Loucy (cell line): Measurements from ENCODE around the gene HYAL4.

ENCODE experiments used
- H2AFZ ChIP-seq: fragments of 200-600 bp; sonication (generic); 2 replicates; pipeline ENCODE4 v1.6.0; 2016; ENCODE audit warnings: antibody characterized with exemption, mild to moderate bottlenecking, low read length, moderate library complexity
- H3F3A ChIP-seq: fragments of 200-600 bp; 2 replicates; pipeline ENCODE4 v1.6.0; 2016; ENCODE audit warnings: antibody characterized with exemption, low read depth, mild to moderate bottlenecking
- H3K27me3 ChIP-seq: fragments of 200-600 bp; sonication (generic); 2 replicates; pipeline ENCODE4 v1.6.1; 2014; ENCODE audit warnings: low read length, mild to moderate bottlenecking; ENCODE audit not compliant: insufficient read depth, poor library complexity, severe bottlenecking
- H3K36me3 ChIP-seq: fragments of 200-600 bp; sonication (generic); 2 replicates; pipeline ENCODE4 v1.6.1; 2016; ENCODE audit warnings: low read length; ENCODE audit not compliant: insufficient read depth
- H3K4me1 ChIP-seq: fragments of 200-600 bp; sonication (generic); 2 replicates; pipeline ENCODE4 v1.5.1; 2014; ENCODE audit warnings: low read length, mild to moderate bottlenecking; ENCODE audit not compliant: insufficient read depth, poor library complexity, severe bottlenecking
- H3K4me2 ChIP-seq: fragments of 200-600 bp; sonication (generic); 2 replicates; pipeline ENCODE4 v1.6.0; 2014; ENCODE audit warnings: antibody characterized with exemption, low read length, low read depth, mild to moderate bottlenecking; ENCODE audit not compliant: poor library complexity, severe bottlenecking
- H3K4me3 ChIP-seq: fragments of 200-600 bp; sonication (generic); 2 replicates; pipeline ENCODE4 v1.5.1; 2014; ENCODE audit warnings: low read length, mild to moderate bottlenecking, mixed read lengths; ENCODE audit not compliant: poor library complexity, severe bottlenecking
- H3K79me2 ChIP-seq: fragments of 200-600 bp; sonication (generic); 2 replicates; pipeline ENCODE4 v1.6.1; 2014; ENCODE audit warnings: low read length; ENCODE audit not compliant: insufficient read depth
- H3K9ac ChIP-seq: fragments of 200-600 bp; sonication (generic); 2 replicates; pipeline ENCODE4 v1.6.0; 2014; ENCODE audit warnings: mild to moderate bottlenecking, low read depth, low read length, moderate library complexity; ENCODE audit not compliant: poor library complexity, severe bottlenecking
- H3K9me2 ChIP-seq: fragments of 200-600 bp; sonication (generic); replicated peaks from 2 replicates; pipeline ENCODE4 v1.6.1; 2016; ENCODE audit warnings: low read depth, low read length, mixed read lengths
- H3K9me3 ChIP-seq: fragments of 200-600 bp; sonication (generic); 2 replicates; pipeline ENCODE4 v1.6.1; 2014; ENCODE audit warnings: mild to moderate bottlenecking, antibody characterized with exemption, low read length, low read depth; ENCODE audit not compliant: insufficient read depth
- H4K20me1 ChIP-seq: fragments of 200-600 bp; sonication (generic); 2 replicates; pipeline ENCODE4 v1.6.0; 2014; ENCODE audit warnings: antibody characterized with exemption, low read length, mild to moderate bottlenecking; ENCODE audit not compliant: insufficient read depth, poor library complexity, severe bottlenecking
- EZH2phosphoT487 ChIP-seq: fragments of 200-600 bp; IDR thresholded peaks from 2 replicates; pipeline ENCODE4 v1.6.1; 2018; ENCODE audit warnings: antibody characterized with exemption, mild to moderate bottlenecking, moderate library complexity, borderline replicate concordance
- TF ChIP-seq, protein P1 (sequence below): fragments of 200-600 bp; sonication (generic); conservative IDR thresholded peaks from 2 replicates; pipeline ENCODE4 v1.5.1; 2014; ENCODE audit warnings: mild to moderate bottlenecking, antibody characterized with exemption, low read length

The HYAL4 gene

GRCh38 chr7:123876557-123877256, 31.7 kb downstream of the HYAL4 start:
- H3F3A ChIP-seq: no peaks in the 10 kb centered on the region
- no peaks in the 10 kb centered on the region for H3K79me2 ChIP-seq
- H2AFZ ChIP-seq: no peak overlapping the region
- no peaks in the 10 kb centered on the region for H3K9me3 ChIP-seq
- no peak overlapping the region for H3K4me2 ChIP-seq
- no peaks in the 10 kb centered on the region for H3K9me2 ChIP-seq
- TF ChIP-seq, protein P1, sequence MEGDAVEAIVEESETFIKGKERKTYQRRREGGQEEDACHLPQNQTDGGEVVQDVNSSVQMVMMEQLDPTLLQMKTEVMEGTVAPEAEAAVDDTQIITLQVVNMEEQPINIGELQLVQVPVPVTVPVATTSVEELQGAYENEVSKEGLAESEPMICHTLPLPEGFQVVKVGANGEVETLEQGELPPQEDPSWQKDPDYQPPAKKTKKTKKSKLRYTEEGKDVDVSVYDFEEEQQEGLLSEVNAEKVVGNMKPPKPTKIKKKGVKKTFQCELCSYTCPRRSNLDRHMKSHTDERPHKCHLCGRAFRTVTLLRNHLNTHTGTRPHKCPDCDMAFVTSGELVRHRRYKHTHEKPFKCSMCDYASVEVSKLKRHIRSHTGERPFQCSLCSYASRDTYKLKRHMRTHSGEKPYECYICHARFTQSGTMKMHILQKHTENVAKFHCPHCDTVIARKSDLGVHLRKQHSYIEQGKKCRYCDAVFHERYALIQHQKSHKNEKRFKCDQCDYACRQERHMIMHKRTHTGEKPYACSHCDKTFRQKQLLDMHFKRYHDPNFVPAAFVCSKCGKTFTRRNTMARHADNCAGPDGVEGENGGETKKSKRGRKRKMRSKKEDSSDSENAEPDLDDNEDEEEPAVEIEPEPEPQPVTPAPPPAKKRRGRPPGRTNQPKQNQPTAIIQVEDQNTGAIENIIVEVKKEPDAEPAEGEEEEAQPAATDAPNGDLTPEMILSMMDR: no peak
- TF ChIP-seq EZH2phosphoT487: no peak
- H3K9ac ChIP-seq: no peak overlapping the region
- no peaks in the 10 kb centered on the region for H3K4me1 ChIP-seq
- no peaks in the 10 kb centered on the region for H4K20me1 ChIP-seq
- no peak overlapping the region for H3K4me3 ChIP-seq
- H3K27me3 ChIP-seq: no peaks in the 10 kb centered on the region
- no peaks in the 10 kb centered on the region for H3K36me3 ChIP-seq

GRCh38 chr7:123879628-123880027, 34.7 kb downstream of the HYAL4 start:
- Histone ChIP-seq H4K20me1 (no peaks in the 10 kb centered on the region), H2AFZ (no peak overlapping the region), H3K27me3 (no peaks in the 10 kb centered on the region), H3K4me2 (no peak overlapping the region), H3K9me3 (no peaks in the 10 kb centered on the region), H3F3A (no peaks in the 10 kb centered on the region), H3K4me3 (no peak overlapping the region), H3K9me2 (no peaks in the 10 kb centered on the region), H3K9ac (no peak overlapping the region), H3K79me2 (no peaks in the 10 kb centered on the region), H3K4me1 (no peaks in the 10 kb centered on the region), H3K36me3 (no peaks in the 10 kb centered on the region)
- TF ChIP-seq, protein P1: no peak
- no peak for TF ChIP-seq EZH2phosphoT487

DNA sequence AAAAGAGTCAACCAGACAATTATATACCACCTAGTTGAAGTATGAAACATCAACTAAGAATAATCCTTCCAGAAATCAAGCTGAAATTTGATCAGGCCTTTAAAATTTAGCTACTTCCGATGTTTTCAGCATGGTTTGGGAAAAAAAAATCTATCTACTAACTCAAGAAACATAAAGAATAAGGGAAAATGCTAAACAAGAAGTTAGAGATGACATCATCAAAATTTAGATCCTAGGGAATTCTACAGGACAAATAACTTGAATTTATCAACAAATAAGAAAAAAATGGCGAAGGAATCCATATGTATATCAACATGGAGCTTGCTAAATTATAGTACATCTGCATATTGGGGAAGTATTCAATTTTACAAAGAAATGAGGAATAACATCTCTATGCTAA, 36.3 kb downstream of the HYAL4 start:
- H3K9me2 ChIP-seq: no peaks in the 10 kb centered on the region
- no peak for TF ChIP-seq EZH2phosphoT487
- TF ChIP-seq, protein P1: no peak
- no peaks in the 10 kb centered on the region for H3K27me3 ChIP-seq
- no peak overlapping the region for H3K9ac ChIP-seq
- no peaks in the 10 kb centered on the region for H3K79me2 ChIP-seq
- no peaks in the 10 kb centered on the region for H3K36me3 ChIP-seq
- H4K20me1 ChIP-seq: no peaks in the 10 kb centered on the region
- no peak overlapping the region for H2AFZ ChIP-seq
- no peaks in the 10 kb centered on the region for H3K4me1 ChIP-seq
- H3K4me3 ChIP-seq: no peak overlapping the region
- no peaks in the 10 kb centered on the region for H3K9me3 ChIP-seq
- no peak overlapping the region for H3K4me2 ChIP-seq
- H3F3A ChIP-seq: no peaks in the 10 kb centered on the region
